GM10266 (cell line): Measurements from ENCODE around the gene DNAJC15.
A peak's percentile ranks its signal among the peaks of the same experiment; 100 is the strongest.

ENCODE experiments used
- DNase-seq: peaks from one replicate; pipeline ENCODE4 v3.0.0; 2012; ENCODE audit errors: extremely low spot score
- TF ChIP-seq, protein P1 (sequence below): IDR thresholded peaks from 2 replicates; pipeline ENCODE4 v1.5.1; 2012; ENCODE audit warnings: mild to moderate bottlenecking, low read depth; ENCODE audit not compliant: control insufficient read depth, insufficient read depth; ENCODE audit errors: missing control alignments

Gene DNAJC15

DNA sequence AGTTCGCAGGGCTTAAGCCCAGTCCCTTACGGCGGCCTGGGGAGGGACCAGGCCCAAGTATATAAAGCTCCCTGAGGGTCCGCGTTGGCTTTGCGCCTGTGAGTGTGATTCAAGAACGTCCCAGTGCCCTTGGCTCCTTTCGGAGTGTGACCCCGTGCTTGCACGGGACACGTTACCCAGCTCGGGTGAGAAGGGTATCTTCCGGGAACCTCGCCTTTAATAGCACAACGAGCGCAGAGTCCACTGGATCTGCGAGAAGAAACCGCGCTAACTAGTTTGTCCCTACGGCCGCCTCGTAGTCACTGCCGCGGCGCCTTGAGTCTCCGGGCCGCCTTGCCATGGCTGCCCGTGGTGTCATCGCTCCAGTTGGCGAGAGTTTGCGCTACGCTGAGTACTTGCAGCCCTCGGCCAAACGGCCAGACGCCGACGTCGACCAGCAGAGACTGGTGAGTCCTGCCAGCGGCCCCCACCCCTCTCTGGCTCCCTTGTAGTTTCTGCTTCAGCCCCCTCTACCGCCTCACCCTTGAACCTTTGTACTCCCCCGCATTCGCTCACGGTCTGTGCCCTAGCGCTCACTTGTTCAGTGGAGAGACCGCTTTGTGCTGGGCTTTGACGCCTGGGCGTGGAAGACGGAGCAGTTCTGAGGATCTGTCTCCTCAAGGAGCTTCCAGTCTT lies at the start of gene DNAJC15:
TSS of gene DNAJC15 (plus strand) at position 298 of the 675 bp plus-strand sequence. CDS start at position 339, 41 bp downstream.
- TF ChIP-seq, protein P1, sequence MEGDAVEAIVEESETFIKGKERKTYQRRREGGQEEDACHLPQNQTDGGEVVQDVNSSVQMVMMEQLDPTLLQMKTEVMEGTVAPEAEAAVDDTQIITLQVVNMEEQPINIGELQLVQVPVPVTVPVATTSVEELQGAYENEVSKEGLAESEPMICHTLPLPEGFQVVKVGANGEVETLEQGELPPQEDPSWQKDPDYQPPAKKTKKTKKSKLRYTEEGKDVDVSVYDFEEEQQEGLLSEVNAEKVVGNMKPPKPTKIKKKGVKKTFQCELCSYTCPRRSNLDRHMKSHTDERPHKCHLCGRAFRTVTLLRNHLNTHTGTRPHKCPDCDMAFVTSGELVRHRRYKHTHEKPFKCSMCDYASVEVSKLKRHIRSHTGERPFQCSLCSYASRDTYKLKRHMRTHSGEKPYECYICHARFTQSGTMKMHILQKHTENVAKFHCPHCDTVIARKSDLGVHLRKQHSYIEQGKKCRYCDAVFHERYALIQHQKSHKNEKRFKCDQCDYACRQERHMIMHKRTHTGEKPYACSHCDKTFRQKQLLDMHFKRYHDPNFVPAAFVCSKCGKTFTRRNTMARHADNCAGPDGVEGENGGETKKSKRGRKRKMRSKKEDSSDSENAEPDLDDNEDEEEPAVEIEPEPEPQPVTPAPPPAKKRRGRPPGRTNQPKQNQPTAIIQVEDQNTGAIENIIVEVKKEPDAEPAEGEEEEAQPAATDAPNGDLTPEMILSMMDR, result no peak
- peak; percentile 50 for DNase-seq

- TF ChIP-seq, protein P1, result no peak
- DNase-seq, result no peak
These were observed 47.3 kb upstream of the DNAJC15 start for GRCh38 chr13:42976066-42976465.

DNA sequence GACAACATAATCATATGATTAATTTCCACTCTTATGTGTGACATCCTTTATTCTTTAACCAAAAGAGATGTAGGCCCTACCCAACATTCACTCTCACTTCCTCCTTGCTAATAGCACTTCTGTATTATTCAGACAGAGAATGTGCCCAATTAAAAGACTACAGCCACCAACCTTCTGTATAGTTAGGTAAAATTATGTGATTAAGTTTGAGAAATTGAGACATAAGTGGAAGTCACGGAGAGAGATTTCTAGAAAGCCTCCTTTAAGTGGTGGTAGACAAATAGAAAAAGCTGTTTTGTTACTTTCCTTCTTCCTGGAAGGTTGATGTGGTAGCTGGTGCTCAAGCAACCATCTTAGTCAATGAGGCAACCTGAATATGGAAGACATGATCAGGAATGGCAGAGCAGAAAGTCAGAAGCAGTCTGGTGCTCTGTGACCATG lies 46.1 kb upstream of the DNAJC15 start:
- TF ChIP-seq, protein P1, result no peak
- DNase-seq, result no peak

DNA sequence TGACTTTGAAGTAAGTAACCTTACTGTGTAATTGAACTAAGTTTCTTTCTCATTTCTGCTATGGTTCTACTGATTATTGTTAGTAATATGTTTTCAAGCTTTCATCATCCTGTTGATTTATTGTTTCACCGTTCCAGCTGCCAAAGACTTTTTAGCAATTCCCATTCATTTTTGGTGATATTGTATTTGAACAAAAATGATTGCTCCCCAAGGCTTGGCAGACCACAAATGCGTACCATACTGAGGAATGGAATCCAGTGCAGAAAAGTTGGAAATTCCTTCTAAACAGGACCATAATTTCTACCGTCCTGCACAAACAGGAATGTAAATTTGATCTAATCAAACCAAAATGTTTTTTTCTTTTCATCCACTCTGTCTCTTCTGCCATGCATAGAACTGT lies 42.1 kb upstream of the DNAJC15 start:
- TF ChIP-seq, protein P1, result no peak

DNA sequence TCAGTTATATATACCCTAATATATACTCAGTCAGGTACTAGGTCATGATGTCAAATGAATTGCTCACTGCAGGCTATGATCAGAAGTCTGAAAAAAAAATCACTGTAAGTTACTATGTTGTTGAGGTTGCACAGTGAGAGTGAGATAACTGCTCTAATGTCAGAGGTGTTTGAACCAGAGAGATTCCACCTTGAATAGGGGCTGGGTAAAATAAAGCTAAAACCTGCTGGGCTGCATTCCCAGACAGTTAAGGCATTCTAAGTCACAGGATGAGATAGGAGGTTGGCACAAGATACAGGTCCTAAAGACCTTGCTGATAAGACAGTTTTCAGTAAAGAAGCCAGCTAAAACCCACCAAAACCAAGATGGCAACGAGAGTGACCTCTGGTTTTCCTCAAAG lies 41.5 kb upstream of the DNAJC15 start:
- DNase-seq, result no peak
- TF ChIP-seq, protein P1, result no peak

More for the DNA sequence above, 42.1 kb upstream of the DNAJC15 start:
- DNase-seq, result no peak

DNA sequence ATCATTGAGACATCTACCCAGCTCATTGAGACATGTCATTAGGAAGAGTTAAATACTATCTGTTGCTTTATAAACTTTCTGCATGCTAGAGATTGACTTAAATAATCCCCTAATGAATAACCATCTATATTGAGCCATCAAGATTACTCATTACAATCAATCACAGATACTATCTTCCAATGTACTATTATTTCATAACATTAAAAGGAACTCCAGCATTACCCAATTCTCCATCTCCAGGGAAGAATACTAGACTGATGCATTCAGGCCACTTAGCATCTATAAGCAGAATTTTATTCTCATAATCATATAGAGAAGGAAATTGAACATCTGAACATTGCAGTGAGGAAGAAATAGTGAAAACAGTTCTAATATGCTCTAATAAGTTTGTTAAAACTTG lies 39.4 kb upstream of the DNAJC15 start:
- TF ChIP-seq, protein P1, result no peak

DNA sequence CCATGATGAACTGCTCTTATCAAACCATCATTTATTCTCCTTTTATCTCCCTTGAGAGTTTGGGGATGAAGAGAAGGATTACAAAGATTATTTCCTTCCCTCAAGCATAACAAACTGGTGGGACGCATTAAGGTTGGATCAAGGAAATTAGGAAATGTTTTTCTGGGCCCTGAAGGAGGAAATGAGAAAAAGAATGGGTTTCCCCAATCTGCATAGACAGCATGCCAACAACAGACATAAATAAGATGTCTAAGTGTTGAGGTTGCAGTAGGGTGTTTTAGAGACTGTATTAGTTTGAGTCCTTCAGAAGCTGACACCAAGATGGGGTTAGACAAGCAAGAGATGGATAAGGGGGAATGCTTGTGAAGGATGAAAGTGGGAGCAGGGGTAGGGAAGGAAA lies 38.7 kb upstream of the DNAJC15 start:
- DNase-seq, result no peak

More for the DNA sequence above, 39.4 kb upstream of the DNAJC15 start:
- DNase-seq, result no peak

More for the DNA sequence above, 38.7 kb upstream of the DNAJC15 start:
- TF ChIP-seq, protein P1, result no peak
